Liver (tissue), 9 donors: ENCODE results near the gene AGBL4. TPM values are rescaled to one million over a fixed set of nuclear protein-coding genes. Genes with fewer than 3 reads are reported as not detected.

Source experiments
- DNase-seq: peaks from one replicate; pipeline ENCODE4 v3.0.0-alpha.2; 2017; ENCODE audit warnings: low spot score
- H3K27ac ChIP-seq, 2 donors: one replicate each; pipeline ENCODE4 v1.7.0; 2013; ENCODE audit warnings: inconsistent platforms in 2 of 2, low read length in 2 of 2, control low read depth in 1 of 2, low read depth in 1 of 2, mild to moderate bottlenecking in 1 of 2
- H3K27me3 ChIP-seq, 4 donors: one replicate each; pipeline versions ENCODE4 v1.6.1 to v1.7.0; 2013; ENCODE audit warnings: low read length in 3 of 4, inconsistent platforms in 1 of 4, mild to moderate bottlenecking in 1 of 4, moderate library complexity in 1 of 4; ENCODE audit not compliant: control insufficient read depth in 4 of 4, insufficient read depth in 4 of 4
- H3K36me3 ChIP-seq, 4 donors: one replicate each; pipeline versions ENCODE4 v1.6.1 to v1.7.0; 2013; ENCODE audit warnings: low read length in 3 of 4, mild to moderate bottlenecking in 3 of 4, low read depth in 1 of 4, moderate library complexity in 1 of 4; ENCODE audit not compliant: control insufficient read depth in 4 of 4, insufficient read depth in 3 of 4
- H3K4me1 ChIP-seq, 4 donors: one replicate each; pipeline versions ENCODE4 v1.6.1 to v1.7.0; 2013; ENCODE audit warnings: low read length in 3 of 4, mild to moderate bottlenecking in 3 of 4, moderate library complexity in 1 of 4; ENCODE audit not compliant: control insufficient read depth in 4 of 4, insufficient read depth in 4 of 4
- H3K4me3 ChIP-seq, 3 donors: one replicate each; pipeline versions ENCODE4 v1.6.1 to v1.7.0; 2013; ENCODE audit warnings: low read length in 3 of 3, control low read depth in 1 of 3, low read depth in 1 of 3, mild to moderate bottlenecking in 1 of 3
- H3K9ac ChIP-seq, 2 donors: one replicate each; pipeline ENCODE4 v1.7.0; 2013; ENCODE audit warnings: low read length in 2 of 2, mild to moderate bottlenecking in 2 of 2, moderate library complexity in 2 of 2, control low read depth in 1 of 2, low read depth in 1 of 2
- H3K9me3 ChIP-seq, 4 donors: one replicate each; pipeline versions ENCODE4 v1.6.1 to v1.7.0; 2013; ENCODE audit warnings: low read length in 3 of 4; ENCODE audit not compliant: control insufficient read depth in 4 of 4
- EGR1 ChIP-seq, 2 donors: IDR thresholded peaks; 2 replicates each; pipeline ENCODE4 v1.6.1; 2016 to 2018; ENCODE audit warnings: antibody characterized with exemption in 2 of 2, low read depth in 2 of 2
- FOXA2 ChIP-seq: IDR thresholded peaks from 2 replicates; pipeline ENCODE4 v1.6.1; 2016; ENCODE audit warnings: antibody characterized with exemption
- RXRA ChIP-seq, 2 donors: IDR thresholded peaks; 2 replicates each; pipeline ENCODE4 v1.6.1; 2017 to 2018; ENCODE audit warnings: antibody characterized with exemption in 2 of 2, mild to moderate bottlenecking in 1 of 2
- YY1 ChIP-seq: IDR thresholded peaks from 2 replicates; pipeline ENCODE4 v1.6.1; 2016; ENCODE audit warnings: antibody characterized with exemption, mild to moderate bottlenecking
- WGBS: extraction: QIAGEN DNeasy Blood & Tissue Kit; methylation state at CpG from one replicate; pipeline ENCODE4 v1.1.7; 2013; 5-methylcytosine and 5-hydroxymethylcytosine counted together
- polyA plus RNA-seq, 2 donors: library from polyadenylated mRNA; stranded (reverse) in 1 of 2; unstranded in 1 of 2; fragments of 200-250 nt in 1 of 2; fragments of >200 nt in 1 of 2; fragmentation: Nextera tagmentation in 1 of 2; extraction: Ambion mirVana in 1 of 2; gene quantifications; one replicate each; pipeline versions ENCODE4 v1.2.1 to v1.2.3, GENCODE V29; 2013 to 2015
- total RNA-seq, 2 donors: library from RNA; depleted of rRNA; stranded (reverse); fragments of >200 nt; gene quantifications; one replicate each; pipeline ENCODE4 v1.2.3, GENCODE V29; 2014
- TF ChIP-seq, protein P1 (sequence below): IDR thresholded peaks from 2 replicates; pipeline ENCODE4 v1.6.1; 2016; ENCODE audit warnings: antibody characterized with exemption
- TF ChIP-seq, protein P2 (sequence below): fragments of 150-350 bp; IDR thresholded peaks from 2 replicates; pipeline ENCODE4 v1.5.1; 2017; ENCODE audit warnings: improper control_type of control experiment, low read depth, low read length; ENCODE audit not compliant: missing input control
- TF ChIP-seq, protein P3 (sequence below): IDR thresholded peaks from 2 replicates; pipeline ENCODE4 v1.6.1; 2016; ENCODE audit warnings: antibody characterized with exemption, mild to moderate bottlenecking
- donor health status: healthy.
- donor health status: healthy.
- donor health status: healthy.
- donor health status: healthy.
- donor health status: healthy.

The AGBL4 gene
- total and polyA plus RNA-seq, 4 donors: 0.75 to 0.76 TPM; not detected in 2

GRCh38 chr1:48889082-48889481, 1134.7 kb downstream of the AGBL4 start:
- H3K9me3 ChIP-seq: peaks cover 0 to 4% (median 0%) of the 10 kb centered on the region in 4 donors
- DNase-seq: no peak
- H3K9ac ChIP-seq: no peak overlapping the region
- no peaks in the 10 kb centered on the region for H3K36me3 ChIP-seq
- no peaks in the 10 kb centered on the region for H3K27me3 ChIP-seq
- no peak overlapping the region for H3K4me3 ChIP-seq
- no peaks in the 10 kb centered on the region for H3K4me1 ChIP-seq
- 87% methylated on average over 4 of the region's 4 CpGs for WGBS
- TF ChIP-seq, protein P1, sequence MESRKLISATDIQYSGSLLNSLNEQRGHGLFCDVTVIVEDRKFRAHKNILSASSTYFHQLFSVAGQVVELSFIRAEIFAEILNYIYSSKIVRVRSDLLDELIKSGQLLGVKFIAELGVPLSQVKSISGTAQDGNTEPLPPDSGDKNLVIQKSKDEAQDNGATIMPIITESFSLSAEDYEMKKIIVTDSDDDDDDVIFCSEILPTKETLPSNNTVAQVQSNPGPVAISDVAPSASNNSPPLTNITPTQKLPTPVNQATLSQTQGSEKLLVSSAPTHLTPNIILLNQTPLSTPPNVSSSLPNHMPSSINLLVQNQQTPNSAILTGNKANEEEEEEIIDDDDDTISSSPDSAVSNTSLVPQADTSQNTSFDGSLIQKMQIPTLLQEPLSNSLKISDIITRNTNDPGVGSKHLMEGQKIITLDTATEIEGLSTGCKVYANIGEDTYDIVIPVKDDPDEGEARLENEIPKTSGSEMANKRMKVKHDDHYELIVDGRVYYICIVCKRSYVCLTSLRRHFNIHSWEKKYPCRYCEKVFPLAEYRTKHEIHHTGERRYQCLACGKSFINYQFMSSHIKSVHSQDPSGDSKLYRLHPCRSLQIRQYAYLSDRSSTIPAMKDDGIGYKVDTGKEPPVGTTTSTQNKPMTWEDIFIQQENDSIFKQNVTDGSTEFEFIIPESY: no peak
- TF ChIP-seq, protein P2, sequence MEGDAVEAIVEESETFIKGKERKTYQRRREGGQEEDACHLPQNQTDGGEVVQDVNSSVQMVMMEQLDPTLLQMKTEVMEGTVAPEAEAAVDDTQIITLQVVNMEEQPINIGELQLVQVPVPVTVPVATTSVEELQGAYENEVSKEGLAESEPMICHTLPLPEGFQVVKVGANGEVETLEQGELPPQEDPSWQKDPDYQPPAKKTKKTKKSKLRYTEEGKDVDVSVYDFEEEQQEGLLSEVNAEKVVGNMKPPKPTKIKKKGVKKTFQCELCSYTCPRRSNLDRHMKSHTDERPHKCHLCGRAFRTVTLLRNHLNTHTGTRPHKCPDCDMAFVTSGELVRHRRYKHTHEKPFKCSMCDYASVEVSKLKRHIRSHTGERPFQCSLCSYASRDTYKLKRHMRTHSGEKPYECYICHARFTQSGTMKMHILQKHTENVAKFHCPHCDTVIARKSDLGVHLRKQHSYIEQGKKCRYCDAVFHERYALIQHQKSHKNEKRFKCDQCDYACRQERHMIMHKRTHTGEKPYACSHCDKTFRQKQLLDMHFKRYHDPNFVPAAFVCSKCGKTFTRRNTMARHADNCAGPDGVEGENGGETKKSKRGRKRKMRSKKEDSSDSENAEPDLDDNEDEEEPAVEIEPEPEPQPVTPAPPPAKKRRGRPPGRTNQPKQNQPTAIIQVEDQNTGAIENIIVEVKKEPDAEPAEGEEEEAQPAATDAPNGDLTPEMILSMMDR: no peak
- TF ChIP-seq EGR1 (IDR thresholded peaks at IDR 0.05; ENCODE audit: low read depth in 2 of 2): no peak
- TF ChIP-seq YY1: no peak
- TF ChIP-seq, protein P3, sequence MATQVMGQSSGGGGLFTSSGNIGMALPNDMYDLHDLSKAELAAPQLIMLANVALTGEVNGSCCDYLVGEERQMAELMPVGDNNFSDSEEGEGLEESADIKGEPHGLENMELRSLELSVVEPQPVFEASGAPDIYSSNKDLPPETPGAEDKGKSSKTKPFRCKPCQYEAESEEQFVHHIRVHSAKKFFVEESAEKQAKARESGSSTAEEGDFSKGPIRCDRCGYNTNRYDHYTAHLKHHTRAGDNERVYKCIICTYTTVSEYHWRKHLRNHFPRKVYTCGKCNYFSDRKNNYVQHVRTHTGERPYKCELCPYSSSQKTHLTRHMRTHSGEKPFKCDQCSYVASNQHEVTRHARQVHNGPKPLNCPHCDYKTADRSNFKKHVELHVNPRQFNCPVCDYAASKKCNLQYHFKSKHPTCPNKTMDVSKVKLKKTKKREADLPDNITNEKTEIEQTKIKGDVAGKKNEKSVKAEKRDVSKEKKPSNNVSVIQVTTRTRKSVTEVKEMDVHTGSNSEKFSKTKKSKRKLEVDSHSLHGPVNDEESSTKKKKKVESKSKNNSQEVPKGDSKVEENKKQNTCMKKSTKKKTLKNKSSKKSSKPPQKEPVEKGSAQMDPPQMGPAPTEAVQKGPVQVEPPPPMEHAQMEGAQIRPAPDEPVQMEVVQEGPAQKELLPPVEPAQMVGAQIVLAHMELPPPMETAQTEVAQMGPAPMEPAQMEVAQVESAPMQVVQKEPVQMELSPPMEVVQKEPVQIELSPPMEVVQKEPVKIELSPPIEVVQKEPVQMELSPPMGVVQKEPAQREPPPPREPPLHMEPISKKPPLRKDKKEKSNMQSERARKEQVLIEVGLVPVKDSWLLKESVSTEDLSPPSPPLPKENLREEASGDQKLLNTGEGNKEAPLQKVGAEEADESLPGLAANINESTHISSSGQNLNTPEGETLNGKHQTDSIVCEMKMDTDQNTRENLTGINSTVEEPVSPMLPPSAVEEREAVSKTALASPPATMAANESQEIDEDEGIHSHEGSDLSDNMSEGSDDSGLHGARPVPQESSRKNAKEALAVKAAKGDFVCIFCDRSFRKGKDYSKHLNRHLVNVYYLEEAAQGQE: no peak
- H3K27ac ChIP-seq: no peak overlapping the region

GRCh38 chr1:48887796-48888195, 1136.0 kb downstream of the AGBL4 start:
- Histone ChIP-seq H3K9ac (no peak overlapping the region), H3K27me3 (peaks cover 0 to 2% (median 0%) of the 10 kb centered on the region in 4 donors), H3K9me3 (no peaks in the 10 kb centered on the region), H3K27ac (no peak overlapping the region), H3K4me3 (no peak overlapping the region), H3K36me3 (no peaks in the 10 kb centered on the region), H3K4me1 (no peaks in the 10 kb centered on the region)
- DNase-seq: no peak
- TF ChIP-seq, protein P2: no peak
- TF ChIP-seq RXRA (IDR thresholded peaks at IDR 0.05) (peak in 1 of 2 donors; percentile 42), FOXA2 (no peak)
